Activated naive CD8-positive, alpha-beta T cell treated with anti-CD3 and anti-CD28 coated beads for 36 hours (primary cell): ENCODE measurements around the gene LDB2. TPM values are rescaled to one million over a fixed set of nuclear protein-coding genes. Genes with fewer than 3 reads are reported as not detected.

ENCODE experiments used
- DNase-seq: peaks from one replicate; pipeline ENCODE4 v3.0.0; 2021
- H3K27ac Mint-ChIP-seq: one replicate; pipeline ENCODE4 v1.8.0; 2022; ENCODE audit warnings: mild to moderate bottlenecking, moderate library complexity, mixed read lengths
- H3K27me3 Mint-ChIP-seq: one replicate; pipeline ENCODE4 v1.8.0; 2022; ENCODE audit warnings: mild to moderate bottlenecking, mixed read lengths
- H3K36me3 Mint-ChIP-seq: one replicate; pipeline ENCODE4 v1.8.0; 2021; ENCODE audit warnings: mild to moderate bottlenecking, mixed read lengths
- H3K4me1 Mint-ChIP-seq: one replicate; pipeline ENCODE4 v1.8.0; 2021; ENCODE audit warnings: mixed read lengths
- H3K4me3 Mint-ChIP-seq: one replicate; pipeline ENCODE4 v1.8.0; 2022; ENCODE audit warnings: mild to moderate bottlenecking, moderate library complexity, mixed read lengths
- H3K9me3 Mint-ChIP-seq: one replicate; pipeline ENCODE4 v1.8.0; 2022; ENCODE audit warnings: mixed read lengths
- total RNA-seq, 2 experiments: library from RNA; stranded (reverse); gene quantifications; one replicate each; pipeline ENCODE4 v1.2.3, GENCODE V29; 2021

LDB2 gene
- total RNA-seq, 2 experiments from 2014 or later: not detected

- Mint-ChIP-seq H3K9me3 (no peaks in the 10 kb centered on the region), H3K4me3 (no peak overlapping the region), H3K27ac (no peak overlapping the region), H3K36me3 (no peaks in the 10 kb centered on the region), H3K4me1 (no peaks in the 10 kb centered on the region), H3K27me3 (peaks cover 10% of the 10 kb centered on the region)
- DNase-seq: no peak
Observed at GRCh38 chr4:16812041-16812440, 86.4 kb downstream of the LDB2 start.

GRCh38 chr4:16809943-16810342 is 88.5 kb downstream of the LDB2 start:
- no peaks in the 10 kb centered on the region for H3K36me3 Mint-ChIP-seq
- H3K4me3 Mint-ChIP-seq: no peak overlapping the region
- H3K9me3 Mint-ChIP-seq: no peaks in the 10 kb centered on the region
- DNase-seq: no peak
- H3K4me1 Mint-ChIP-seq: no peaks in the 10 kb centered on the region
- H3K27me3 Mint-ChIP-seq: peaks cover 14% of the 10 kb centered on the region
- H3K27ac Mint-ChIP-seq: no peak overlapping the region

- Mint-ChIP-seq H3K27me3 (peaks cover 14% of the 10 kb centered on the region), H3K4me3 (no peak overlapping the region), H3K9me3 (no peaks in the 10 kb centered on the region), H3K4me1 (no peaks in the 10 kb centered on the region), H3K36me3 (no peaks in the 10 kb centered on the region), H3K27ac (no peak overlapping the region)
- DNase-seq: no peak
Observed at GRCh38 chr4:16809064-16809463, 89.4 kb downstream of the LDB2 start.

GRCh38 chr4:16807355-16807754 is 91.1 kb downstream of the LDB2 start:
- Mint-ChIP-seq H3K4me1 (no peaks in the 10 kb centered on the region), H3K27ac (no peak overlapping the region), H3K36me3 (no peaks in the 10 kb centered on the region), H3K4me3 (no peak overlapping the region), H3K9me3 (no peaks in the 10 kb centered on the region), H3K27me3 (peaks cover 14% of the 10 kb centered on the region)
- no peak for DNase-seq

- Mint-ChIP-seq H3K27ac (no peak overlapping the region), H3K9me3 (no peaks in the 10 kb centered on the region), H3K36me3 (no peaks in the 10 kb centered on the region), H3K27me3 (peaks cover 8% of the 10 kb centered on the region), H3K4me3 (no peak overlapping the region), H3K4me1 (no peaks in the 10 kb centered on the region)
- DNase-seq: no peak
Observed at GRCh38 chr4:16804581-16804980, 93.9 kb downstream of the LDB2 start.

DNA sequence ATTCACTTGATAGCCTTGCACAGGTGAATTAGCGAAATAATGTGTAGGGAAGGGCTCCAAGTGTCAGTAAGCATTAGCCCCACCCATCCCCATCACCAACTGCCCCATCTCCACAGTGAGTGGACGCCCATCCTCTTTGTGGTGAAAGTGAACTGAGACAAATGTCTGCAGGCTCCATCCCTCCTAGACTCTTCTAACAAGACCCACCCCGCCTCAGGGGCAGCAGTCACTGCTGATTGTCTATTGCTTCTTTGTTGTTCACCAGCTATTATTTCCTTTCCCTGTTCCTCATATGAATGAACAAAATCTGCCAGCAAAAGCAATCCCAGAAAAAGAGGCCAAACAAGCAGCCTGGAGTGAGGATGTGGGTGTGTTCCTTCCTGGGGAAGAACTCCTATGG is 96.4 kb downstream of the LDB2 start:
- H3K4me3 Mint-ChIP-seq: no peak overlapping the region
- H3K36me3 Mint-ChIP-seq: no peaks in the 10 kb centered on the region
- no peak overlapping the region for H3K27ac Mint-ChIP-seq
- no peaks in the 10 kb centered on the region for H3K9me3 Mint-ChIP-seq
- H3K4me1 Mint-ChIP-seq: no peaks in the 10 kb centered on the region
- H3K27me3 Mint-ChIP-seq: peaks cover 4% of the 10 kb centered on the region
- DNase-seq: no peak

- DNase-seq: no peak
- H3K9me3 Mint-ChIP-seq: no peaks in the 10 kb centered on the region
- no peaks in the 10 kb centered on the region for H3K4me1 Mint-ChIP-seq
- no peaks in the 10 kb centered on the region for H3K36me3 Mint-ChIP-seq
- no peak overlapping the region for H3K27ac Mint-ChIP-seq
- no peak overlapping the region for H3K4me3 Mint-ChIP-seq
- H3K27me3 Mint-ChIP-seq: peaks cover 4% of the 10 kb centered on the region
Observed at GRCh38 chr4:16801356-16801755, 97.1 kb downstream of the LDB2 start.

DNA sequence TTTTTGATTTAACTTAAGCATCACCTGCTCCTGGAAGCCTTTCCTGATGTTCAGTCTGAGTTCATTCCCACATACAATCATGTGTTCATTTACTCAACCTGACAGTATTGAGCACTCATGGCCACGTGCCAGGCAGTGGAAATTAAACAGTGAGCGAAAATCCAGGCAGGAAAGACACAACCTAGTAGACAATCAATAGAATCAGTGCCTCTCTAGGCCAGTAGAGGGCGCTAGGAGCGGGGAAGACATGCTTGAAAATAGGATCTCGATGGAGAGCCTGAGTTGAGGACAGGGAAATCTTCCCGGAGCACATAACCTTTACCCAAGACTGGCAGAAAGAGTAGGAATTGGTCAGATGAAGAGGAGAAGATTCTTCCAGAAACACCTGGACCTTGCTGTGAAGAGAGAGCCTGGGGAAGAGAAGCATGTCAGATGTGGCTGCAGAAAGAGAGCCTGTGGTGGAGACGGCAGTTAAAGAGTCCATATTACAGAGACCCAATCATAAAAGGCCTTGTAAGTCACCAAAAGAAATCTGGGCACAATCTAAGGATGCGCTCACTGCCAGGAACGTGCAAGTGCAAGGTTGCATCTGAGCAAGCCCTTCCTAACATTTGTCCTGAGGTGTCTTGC is 103.5 kb downstream of the LDB2 start:
- H3K4me3 Mint-ChIP-seq: no peak overlapping the region
- DNase-seq: peak; percentile 18
- H3K27ac Mint-ChIP-seq: no peak overlapping the region
- no peaks in the 10 kb centered on the region for H3K27me3 Mint-ChIP-seq
- H3K36me3 Mint-ChIP-seq: no peaks in the 10 kb centered on the region
- no peaks in the 10 kb centered on the region for H3K9me3 Mint-ChIP-seq
- no peaks in the 10 kb centered on the region for H3K4me1 Mint-ChIP-seq

DNA sequence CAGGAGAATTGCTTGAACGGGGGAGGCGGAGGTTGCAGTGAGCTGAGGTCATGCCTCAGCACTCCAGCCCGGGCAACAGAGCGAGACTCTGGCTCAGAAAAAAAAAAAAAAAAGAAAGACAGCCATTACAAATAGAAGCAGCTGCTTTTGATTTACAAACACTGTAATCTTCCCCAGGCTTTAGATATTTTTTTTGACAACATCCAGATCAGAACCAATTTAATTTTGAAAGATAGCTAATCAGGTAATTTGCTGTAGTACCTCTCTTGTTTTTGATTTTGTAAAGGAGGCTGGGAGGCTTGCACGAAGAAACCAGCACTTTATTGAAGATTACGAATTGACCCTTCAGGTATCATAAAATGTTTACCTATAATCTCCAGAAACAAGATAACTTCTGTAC is 107.0 kb downstream of the LDB2 start:
- Mint-ChIP-seq H3K27me3 (no peaks in the 10 kb centered on the region), H3K9me3 (no peaks in the 10 kb centered on the region), H3K4me1 (no peaks in the 10 kb centered on the region), H3K36me3 (no peaks in the 10 kb centered on the region), H3K4me3 (no peak overlapping the region), H3K27ac (no peak overlapping the region)
- DNase-seq: no peak

DNA sequence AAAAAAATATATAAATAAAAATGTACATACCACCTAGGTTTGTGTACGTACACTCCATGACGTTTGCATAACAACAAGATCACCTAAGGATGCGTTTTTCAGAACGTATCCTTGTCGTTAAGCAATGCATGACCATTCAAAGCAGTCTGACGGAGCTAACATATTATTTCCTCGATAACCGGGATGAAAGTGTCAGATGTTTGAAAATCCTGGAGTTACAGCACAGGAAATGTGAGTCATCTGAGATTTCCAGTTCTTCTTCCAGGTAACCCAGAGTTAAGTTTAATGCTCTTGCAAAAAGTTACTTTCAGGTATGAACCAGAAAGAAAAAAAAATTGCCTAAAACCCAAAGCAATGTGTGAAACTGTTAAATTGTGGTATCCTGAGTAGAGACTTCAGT is 107.9 kb downstream of the LDB2 start:
- Mint-ChIP-seq H3K4me3 (no peak overlapping the region), H3K27me3 (no peaks in the 10 kb centered on the region), H3K36me3 (no peaks in the 10 kb centered on the region), H3K27ac (no peak overlapping the region), H3K4me1 (no peaks in the 10 kb centered on the region), H3K9me3 (no peaks in the 10 kb centered on the region)
- no peak for DNase-seq

GRCh38 chr4:16788868-16789267 is 109.6 kb downstream of the LDB2 start:
- H3K27me3 Mint-ChIP-seq: no peaks in the 10 kb centered on the region
- no peak overlapping the region for H3K4me3 Mint-ChIP-seq
- no peaks in the 10 kb centered on the region for H3K9me3 Mint-ChIP-seq
- H3K27ac Mint-ChIP-seq: no peak overlapping the region
- H3K36me3 Mint-ChIP-seq: no peaks in the 10 kb centered on the region
- no peak for DNase-seq
- no peaks in the 10 kb centered on the region for H3K4me1 Mint-ChIP-seq

DNA sequence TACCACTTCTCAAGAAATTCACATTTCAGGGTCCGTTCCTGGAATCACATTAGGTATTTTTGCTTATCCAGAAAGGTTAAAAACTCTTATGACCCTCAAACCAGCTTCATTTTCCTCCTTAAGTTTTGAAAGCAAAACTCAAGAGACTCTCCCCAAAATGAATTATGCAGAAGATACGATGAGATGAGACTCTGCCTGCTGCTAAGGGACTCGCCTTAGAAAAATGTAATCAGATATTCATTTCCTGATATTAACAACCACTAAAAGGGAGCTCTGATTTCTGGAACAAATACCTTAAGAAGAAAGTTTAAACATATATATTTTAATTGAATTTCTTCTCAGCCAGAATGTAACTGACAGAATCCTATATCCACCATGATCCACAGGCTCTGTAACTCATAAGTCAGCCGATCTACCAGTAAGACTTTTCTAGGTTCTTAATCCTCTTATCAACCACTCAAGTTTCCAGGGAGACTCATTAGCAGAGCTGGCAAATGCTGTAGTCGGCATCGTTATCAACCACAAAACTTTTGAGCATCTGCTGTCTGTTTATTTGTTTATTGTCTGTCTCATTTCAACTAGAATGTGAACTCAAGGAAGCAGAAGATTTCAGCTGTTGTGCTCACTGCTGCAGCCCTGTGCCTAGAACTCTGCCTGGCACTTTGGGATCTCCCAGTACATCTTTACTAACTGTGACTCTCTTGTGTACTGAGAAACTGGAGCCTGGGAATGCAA is 112.5 kb downstream of the LDB2 start:
- Mint-ChIP-seq H3K27me3 (no peaks in the 10 kb centered on the region), H3K9me3 (no peaks in the 10 kb centered on the region), H3K4me3 (no peak overlapping the region), H3K36me3 (no peaks in the 10 kb centered on the region), H3K4me1 (no peaks in the 10 kb centered on the region), H3K27ac (no peak overlapping the region)
- DNase-seq: no peak

DNA sequence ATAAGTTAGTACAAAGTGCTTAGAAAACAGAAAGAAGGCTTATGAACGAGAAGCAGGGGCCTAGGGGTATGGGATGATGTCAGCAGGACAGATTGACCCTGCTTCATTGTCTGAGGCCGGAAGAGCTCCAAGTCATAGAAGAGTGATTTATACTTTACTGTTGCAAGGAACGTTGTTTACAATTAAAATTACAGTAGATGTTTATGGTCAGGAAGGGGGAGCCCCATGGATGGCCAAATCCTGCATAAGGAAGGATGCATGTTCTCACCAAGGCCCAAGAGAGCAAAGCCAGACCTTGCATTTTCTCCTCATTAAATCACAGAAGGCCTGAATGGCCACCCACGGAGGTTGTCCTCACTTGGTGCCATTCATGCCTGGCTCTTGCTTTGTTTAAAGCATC is 115.3 kb downstream of the LDB2 start:
- no peak overlapping the region for H3K4me3 Mint-ChIP-seq
- no peak overlapping the region for H3K27ac Mint-ChIP-seq
- DNase-seq: no peak
- H3K27me3 Mint-ChIP-seq: peaks cover 8% of the 10 kb centered on the region
- no peaks in the 10 kb centered on the region for H3K9me3 Mint-ChIP-seq
- no peaks in the 10 kb centered on the region for H3K36me3 Mint-ChIP-seq
- H3K4me1 Mint-ChIP-seq: no peaks in the 10 kb centered on the region

DNA sequence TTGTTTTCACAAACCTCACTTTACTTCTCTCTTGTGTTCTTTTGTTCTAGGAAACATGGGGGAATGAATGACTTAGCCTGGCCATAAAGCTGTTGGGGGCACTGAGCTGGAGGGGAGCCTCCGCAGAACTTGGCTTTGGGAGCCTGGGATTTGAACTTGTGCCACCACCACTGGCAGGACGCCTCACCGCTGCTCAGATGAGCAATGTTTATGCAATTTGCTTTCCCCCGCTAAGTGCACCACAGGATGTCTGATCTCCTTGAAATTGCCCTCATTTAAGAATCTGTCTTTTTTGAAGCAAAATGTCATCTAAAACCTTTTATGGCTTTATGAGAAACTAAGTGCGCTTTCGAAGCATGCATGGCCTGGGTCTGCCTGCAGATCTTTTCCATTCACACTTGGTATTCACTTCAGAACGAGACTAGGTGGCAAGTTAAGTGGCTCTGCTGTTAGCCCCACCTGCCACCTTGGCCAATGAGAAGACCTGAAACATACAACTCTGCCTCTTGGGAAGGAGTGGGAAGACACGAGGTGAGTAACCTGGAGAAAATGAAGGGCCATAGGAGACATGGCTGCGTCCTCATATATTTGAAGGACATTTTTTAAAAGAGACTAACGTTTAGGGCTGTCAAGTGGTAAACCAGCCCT is 119.3 kb downstream of the LDB2 start:
- Mint-ChIP-seq H3K27ac (no peak overlapping the region), H3K4me1 (no peaks in the 10 kb centered on the region), H3K9me3 (no peaks in the 10 kb centered on the region), H3K4me3 (no peak overlapping the region), H3K27me3 (peaks cover 8% of the 10 kb centered on the region), H3K36me3 (no peaks in the 10 kb centered on the region)
- DNase-seq: no peak

DNA sequence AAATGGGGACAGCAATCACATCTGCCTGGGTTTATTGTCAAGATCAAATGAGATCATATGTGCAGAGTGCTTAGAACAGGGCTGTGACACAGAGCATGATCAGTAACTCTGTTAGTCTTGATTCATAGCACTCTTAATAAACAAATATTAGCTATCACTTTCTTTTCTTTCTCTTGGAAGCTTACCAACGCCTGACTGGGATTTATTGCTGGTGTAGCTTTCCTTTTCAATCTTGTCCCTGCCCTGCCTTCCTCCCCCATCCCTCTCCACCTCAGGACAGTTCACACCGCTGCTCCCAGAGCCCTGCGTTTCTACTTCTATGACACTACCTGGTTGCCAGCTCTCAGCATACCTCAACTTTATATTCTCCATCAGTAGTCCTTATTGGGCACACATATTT is 120.7 kb downstream of the LDB2 start:
- H3K36me3 Mint-ChIP-seq: no peaks in the 10 kb centered on the region
- DNase-seq: no peak
- no peaks in the 10 kb centered on the region for H3K4me1 Mint-ChIP-seq
- no peak overlapping the region for H3K4me3 Mint-ChIP-seq
- H3K27ac Mint-ChIP-seq: no peak overlapping the region
- peaks cover 13% of the 10 kb centered on the region for H3K27me3 Mint-ChIP-seq
- no peaks in the 10 kb centered on the region for H3K9me3 Mint-ChIP-seq
